Right kidney (tissue), 1 donor: Measurements from ENCODE around the gene NPL.

Source experiments
- DNase-seq: peaks from one replicate; pipeline ENCODE4 v3.0.0-alpha.2; 2016

NPL gene

GRCh38 chr1:182816863-182817262 is 27.3 kb downstream of the NPL start:
- DNase-seq = no peak

GRCh38 chr1:182817802-182818201 is 28.2 kb downstream of the NPL start:
- no peak for DNase-seq

- DNase-seq = no peak
These were observed 33.6 kb downstream of the NPL start for GRCh38 chr1:182823220-182823619.

GRCh38 chr1:182826892-182827291 is 37.3 kb downstream of the NPL start:
- DNase-seq = no peak

GRCh38 chr1:182829285-182829932 is 39.8 kb downstream of the NPL start:
- no peak for DNase-seq

- no peak for DNase-seq
These were observed 43.7 kb downstream of the NPL start for GRCh38 chr1:182833271-182833670.

- no peak for DNase-seq
These were observed 44.8 kb downstream of the NPL start for GRCh38 chr1:182834326-182834725.

GRCh38 chr1:182835806-182836205 is 46.2 kb downstream of the NPL start:
- DNase-seq = no peak

GRCh38 chr1:182839209-182840066 is 49.9 kb downstream of the NPL start, which contains the start of gene DHX9:
Gene DHX9 (plus strand): TSS chr1:182839347. CDS start chr1:182842567, 3,220 bp downstream.
- DNase-seq = peak; percentile 98

GRCh38 chr1:182841368-182841988 is 51.9 kb downstream of the NPL start:
- DNase-seq = peak; percentile 22

- DNase-seq = no peak
These were observed 52.7 kb downstream of the NPL start for GRCh38 chr1:182842265-182842664.

- no peak for DNase-seq
These were observed 55.8 kb downstream of the NPL start for GRCh38 chr1:182845379-182845778.

- no peak for DNase-seq
These were observed 56.3 kb downstream of the NPL start for GRCh38 chr1:182845894-182846293.

GRCh38 chr1:182847105-182847504 is 57.5 kb downstream of the NPL start:
- no peak for DNase-seq

GRCh38 chr1:182848736-182849135 is 59.2 kb downstream of the NPL start:
- no peak for DNase-seq

GRCh38 chr1:182850319-182850718 is 60.7 kb downstream of the NPL start:
- DNase-seq = no peak

- DNase-seq = no peak
These were observed 62.3 kb downstream of the NPL start for GRCh38 chr1:182851825-182852224.

- no peak for DNase-seq
These were observed 66.3 kb downstream of the NPL start for GRCh38 chr1:182855911-182856310.

- no peak for DNase-seq
These were observed 67.6 kb downstream of the NPL start for GRCh38 chr1:182857212-182857611.

- DNase-seq = no peak
These were observed 71.1 kb downstream of the NPL start for GRCh38 chr1:182860658-182861057.

GRCh38 chr1:182861994-182862393 is 72.4 kb downstream of the NPL start:
- no peak for DNase-seq

- no peak for DNase-seq
These were observed 73.3 kb downstream of the NPL start for GRCh38 chr1:182862827-182863226.

- no peak for DNase-seq
These were observed 74.4 kb downstream of the NPL start for GRCh38 chr1:182863940-182864339.
